CD14-positive monocyte (primary cell): Measurements from ENCODE around the gene CCDC12. TPM values are rescaled to one million over a fixed set of nuclear protein-coding genes. Genes with fewer than 3 reads are reported as not detected.

ENCODE experiments used
- DNase-seq, 3 donors: peaks; one replicate each; pipeline ENCODE4 v3.0.0-alpha.2; 2011 to 2022
- H2AFZ ChIP-seq: 2 replicates; pipeline ENCODE4 v1.6.0; 2012; ENCODE audit warnings: mild to moderate bottlenecking, low read depth, low read length, inconsistent platforms; ENCODE audit not compliant: insufficient read depth, poor library complexity, severe bottlenecking
- H3K27ac ChIP-seq, 2 donors: 1 replicate in 1 of 2; 2 replicates in 1 of 2; pipeline ENCODE4 v1.5.1; 2012 to 2013; ENCODE audit warnings: low read length in 2 of 2, control low read depth in 1 of 2, inconsistent platforms in 1 of 2, low read depth in 1 of 2, mild to moderate bottlenecking in 1 of 2
- H3K27me3 ChIP-seq, 2 donors: one replicate each; pipeline versions ENCODE4 v1.6.0 to v1.6.1; 2011 to 2013; ENCODE audit warnings: low read length in 2 of 2; ENCODE audit not compliant: control insufficient read depth in 2 of 2, insufficient read depth in 2 of 2
- H3K36me3 ChIP-seq, 2 donors: replicated peaks in 1 of 2; 1 replicate in 1 of 2; 2 replicates in 1 of 2; pipeline versions ENCODE4 v1.5.1 to v1.6.1; 2012 to 2013; ENCODE audit warnings: low read length in 2 of 2, control low read depth in 1 of 2, inconsistent platforms in 1 of 2, mild to moderate bottlenecking in 1 of 2; ENCODE audit not compliant: insufficient read depth in 2 of 2, control insufficient read depth in 1 of 2
- H3K4me1 ChIP-seq, 2 donors: 1 replicate in 1 of 2; 2 replicates in 1 of 2; pipeline versions ENCODE4 v1.5.1 to v1.6.1; 2012 to 2013; ENCODE audit warnings: low read length in 2 of 2, control low read depth in 1 of 2, inconsistent platforms in 1 of 2, mild to moderate bottlenecking in 1 of 2, moderate library complexity in 1 of 2; ENCODE audit not compliant: insufficient read depth in 2 of 2, control insufficient read depth in 1 of 2
- H3K4me2 ChIP-seq: replicated peaks from 2 replicates; pipeline ENCODE3; 2012; ENCODE audit warnings: low read length, moderate library complexity, mild to moderate bottlenecking; ENCODE audit not compliant: poor library complexity, severe bottlenecking; ENCODE audit errors: extremely low read depth
- H3K4me3 ChIP-seq, 3 experiments: fragments of 200-600 bp in 1 of 3; sonication (generic) in 1 of 3; replicated peaks in 1 of 3; 1 replicate in 2 of 3; 2 replicates in 1 of 3; pipeline ENCODE4 v1.5.1; 2011 to 2013; ENCODE audit warnings: low read length in 3 of 3, mild to moderate bottlenecking in 3 of 3, control low read depth in 2 of 3, low read depth in 2 of 3, inconsistent platforms in 1 of 3, moderate library complexity in 1 of 3
- H3K79me2 ChIP-seq: 2 replicates; pipeline ENCODE4 v1.6.0; 2012; ENCODE audit warnings: mild to moderate bottlenecking, control low read depth, inconsistent platforms, low read length, moderate library complexity; ENCODE audit not compliant: insufficient read depth
- H3K9ac ChIP-seq: 2 replicates; pipeline ENCODE4 v1.6.0; 2017; ENCODE audit warnings: low read length, mild to moderate bottlenecking; ENCODE audit not compliant: insufficient read depth, poor library complexity, severe bottlenecking
- H3K9me3 ChIP-seq, 2 donors: replicated peaks in 1 of 2; 1 replicate in 1 of 2; 2 replicates in 1 of 2; pipeline versions ENCODE4 v1.5.1 to v1.6.1; 2012 to 2013; ENCODE audit warnings: low read length in 2 of 2, control low read depth in 1 of 2; ENCODE audit not compliant: control insufficient read depth in 1 of 2, insufficient read depth in 1 of 2
- H4K20me1 ChIP-seq: 2 replicates; pipeline ENCODE4 v1.6.0; 2012; ENCODE audit warnings: mild to moderate bottlenecking, low read length, control low read depth, moderate library complexity; ENCODE audit not compliant: insufficient read depth
- H3K27ac Mint-ChIP-seq, 7 donors: one replicate each; pipeline ENCODE4 v1.8.0; 2020; ENCODE audit warnings: mild to moderate bottlenecking in 7 of 7, mixed read lengths in 7 of 7, moderate library complexity in 6 of 7, inconsistent platforms in 2 of 7
- H3K27me3 Mint-ChIP-seq, 3 donors: one replicate each; pipeline ENCODE4 v1.8.0; 2021 to 2022; ENCODE audit warnings: low read depth in 3 of 3, mild to moderate bottlenecking in 3 of 3, mixed read lengths in 3 of 3, moderate library complexity in 3 of 3, inconsistent platforms in 1 of 3
- H3K36me3 Mint-ChIP-seq, 2 donors: one replicate each; pipeline ENCODE4 v1.8.0; 2020; ENCODE audit warnings: mixed read lengths in 2 of 2, inconsistent platforms in 1 of 2, mild to moderate bottlenecking in 1 of 2
- H3K4me1 Mint-ChIP-seq: one replicate; pipeline ENCODE4 v1.8.0; 2020; ENCODE audit warnings: mild to moderate bottlenecking, mixed read lengths
- H3K4me3 Mint-ChIP-seq, 2 donors: one replicate each; pipeline ENCODE4 v1.8.0; 2020; ENCODE audit warnings: mild to moderate bottlenecking in 2 of 2, mixed read lengths in 2 of 2, moderate library complexity in 1 of 2
- H3K9me3 Mint-ChIP-seq, 7 donors: one replicate each; pipeline ENCODE4 v1.8.0; 2020 to 2022; ENCODE audit warnings: mixed read lengths in 7 of 7, mild to moderate bottlenecking in 6 of 7, moderate library complexity in 6 of 7, inconsistent platforms in 2 of 7
- WGBS: methylation state at CpG from one replicate; pipeline ENCODE4 v1.1.5; 2013; ENCODE audit warnings: missing lambda C conversion rate; ENCODE audit not compliant: insufficient coverage; 5-methylcytosine and 5-hydroxymethylcytosine counted together
- intact Hi-C, 2 donors: fragments of 100-400 bp; cut with micrococcal nuclease; formaldehyde crosslinking; loops; one replicate each; pipeline versions ENCODE4 v1.15.0 to v1.15.1; 2023
- polyA plus RNA-seq, 3 donors: library from polyadenylated mRNA; depleted of rRNA in 1 of 3; unstranded in 2 of 3; stranded (reverse) in 1 of 3; fragments of 300-500 nt in 2 of 3; fragments of >200 nt in 1 of 3; fragmentation: Illumina TruSeq in 2 of 3; gene quantifications; 1 replicate in 2 of 3; 2 replicates in 1 of 3; pipeline ENCODE4 v1.2.3, GENCODE V29; 2012 to 2021
- TF ChIP-seq, protein P1 (sequence below): fragments of 200-600 bp; IDR thresholded peaks from one replicate; pipeline ENCODE4 v1.8.0; 2022; ENCODE audit warnings: antibody characterized with exemption, mild to moderate bottlenecking

CCDC12 gene
- polyA plus RNA-seq, 3 donors, result 50.1 to 70.7 (median 55.8) TPM

DNA sequence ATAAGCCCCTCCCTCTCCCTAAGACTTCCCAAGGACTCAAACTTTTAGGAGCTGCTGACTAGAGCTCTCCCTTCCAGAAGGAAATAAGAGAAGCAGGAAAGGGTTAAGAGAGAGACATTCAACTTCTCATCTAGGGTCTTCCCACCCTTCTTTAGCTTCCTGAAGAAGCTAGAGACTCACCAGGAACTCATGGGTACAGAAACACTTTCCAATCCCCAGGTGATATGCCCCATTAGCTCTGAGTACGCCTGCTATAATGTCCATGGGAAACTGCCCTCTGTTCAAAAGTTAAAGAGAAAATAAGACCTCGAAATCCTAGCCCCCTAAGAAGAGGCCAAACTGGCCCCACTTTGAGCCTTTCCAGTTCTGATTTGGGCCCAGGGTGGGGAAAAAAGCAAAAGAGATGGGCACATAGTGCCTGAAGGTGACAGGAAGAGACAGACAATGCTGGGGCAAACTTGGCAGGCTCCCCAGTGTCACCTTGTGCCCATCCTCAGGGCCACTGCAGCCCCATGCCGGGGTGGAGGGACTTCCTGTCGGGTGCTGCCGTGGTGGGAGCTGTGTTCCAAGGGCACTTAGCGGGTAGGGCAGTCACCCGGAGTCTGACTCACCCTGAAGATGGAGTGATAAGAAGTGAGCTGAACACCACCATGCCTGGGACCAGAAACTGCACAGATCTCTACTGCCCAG is 29.5 kb downstream of the CCDC12 start:
- Histone ChIP-seq H3K27me3 (no peaks in the 10 kb centered on the region), H3K9me3 (no peaks in the 10 kb centered on the region), H2AFZ (no peak overlapping the region), H3K4me3 (peak overlapping the region in 1 of 3 experiments; percentile 61), H4K20me1 (peaks cover 96% of the 10 kb centered on the region), H3K36me3 (peaks cover 14 to 49% of the 10 kb centered on the region in 2 donors), H3K4me1 (peaks cover 55 to 56% of the 10 kb centered on the region in 2 donors), H3K27ac (peak overlapping the region; percentile 75 to 87), H3K4me2 (peak overlapping the region; percentile 57), H3K9ac (peak overlapping the region; percentile 28), H3K79me2 (peaks cover 95% of the 10 kb centered on the region)
- TF ChIP-seq, protein P1, sequence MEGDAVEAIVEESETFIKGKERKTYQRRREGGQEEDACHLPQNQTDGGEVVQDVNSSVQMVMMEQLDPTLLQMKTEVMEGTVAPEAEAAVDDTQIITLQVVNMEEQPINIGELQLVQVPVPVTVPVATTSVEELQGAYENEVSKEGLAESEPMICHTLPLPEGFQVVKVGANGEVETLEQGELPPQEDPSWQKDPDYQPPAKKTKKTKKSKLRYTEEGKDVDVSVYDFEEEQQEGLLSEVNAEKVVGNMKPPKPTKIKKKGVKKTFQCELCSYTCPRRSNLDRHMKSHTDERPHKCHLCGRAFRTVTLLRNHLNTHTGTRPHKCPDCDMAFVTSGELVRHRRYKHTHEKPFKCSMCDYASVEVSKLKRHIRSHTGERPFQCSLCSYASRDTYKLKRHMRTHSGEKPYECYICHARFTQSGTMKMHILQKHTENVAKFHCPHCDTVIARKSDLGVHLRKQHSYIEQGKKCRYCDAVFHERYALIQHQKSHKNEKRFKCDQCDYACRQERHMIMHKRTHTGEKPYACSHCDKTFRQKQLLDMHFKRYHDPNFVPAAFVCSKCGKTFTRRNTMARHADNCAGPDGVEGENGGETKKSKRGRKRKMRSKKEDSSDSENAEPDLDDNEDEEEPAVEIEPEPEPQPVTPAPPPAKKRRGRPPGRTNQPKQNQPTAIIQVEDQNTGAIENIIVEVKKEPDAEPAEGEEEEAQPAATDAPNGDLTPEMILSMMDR, result no peak
- H3K36me3 Mint-ChIP-seq, result peaks cover 58 to 59% of the 10 kb centered on the region in 2 donors
- peak in 2 of 3 donors; percentile 57 to 69 for DNase-seq
- no peaks in the 10 kb centered on the region for H3K27me3 Mint-ChIP-seq
- 3% methylated on average over 4 of the region's 7 CpGs for WGBS
- H3K4me1 Mint-ChIP-seq, result peaks cover 79% of the 10 kb centered on the region
- intact Hi-C loops, result no loop called here
- peaks cover 0 to 2% (median 0%) of the 10 kb centered on the region in 7 donors for H3K9me3 Mint-ChIP-seq
- peak overlapping the region; percentile 16 to 62 for H3K4me3 Mint-ChIP-seq
- peak overlapping the region; percentile 94 to 99 (median 97) for H3K27ac Mint-ChIP-seq

DNA sequence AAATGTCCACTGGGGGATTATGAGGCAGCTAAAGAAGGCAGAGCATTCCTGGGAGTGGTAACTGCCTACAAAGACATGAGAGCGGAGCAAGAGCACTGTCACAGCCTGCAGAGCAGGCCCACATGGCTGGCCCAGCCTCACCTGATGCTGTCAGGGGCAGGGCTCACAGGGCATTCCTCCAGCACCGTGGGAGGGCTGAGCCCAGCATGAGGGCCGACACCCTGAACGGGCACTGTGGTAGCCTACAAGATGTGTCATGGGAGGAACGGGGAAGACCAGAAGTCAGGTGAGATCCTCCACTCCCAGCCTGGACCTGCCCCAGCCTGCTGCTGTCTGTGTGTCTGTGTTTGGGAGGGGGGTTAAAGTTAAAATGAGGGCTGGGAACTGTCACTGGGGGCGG is 30.1 kb downstream of the CCDC12 start:
- intact Hi-C loops, result no loop called here
- Histone ChIP-seq H3K79me2 (peaks cover 97% of the 10 kb centered on the region), H3K36me3 (peaks cover 16 to 55% of the 10 kb centered on the region in 2 donors), H3K9me3 (no peaks in the 10 kb centered on the region), H3K4me1 (peaks cover 52% of the 10 kb centered on the region in 2 donors), H3K4me3 (no peak overlapping the region), H3K27ac (peak overlapping the region in 1 of 2 donors; percentile 87), H3K27me3 (no peaks in the 10 kb centered on the region), H2AFZ (no peak overlapping the region), H3K9ac (no peak overlapping the region), H4K20me1 (peaks cover 99% of the 10 kb centered on the region), H3K4me2 (no peak overlapping the region)
- H3K4me1 Mint-ChIP-seq, result peaks cover 77% of the 10 kb centered on the region
- TF ChIP-seq, protein P1, result no peak
- H3K27ac Mint-ChIP-seq, result peak overlapping the region; percentile 46 to 99 (median 95)
- H3K9me3 Mint-ChIP-seq, result peaks cover 0 to 2% (median 0%) of the 10 kb centered on the region in 7 donors
- H3K4me3 Mint-ChIP-seq, result no peak overlapping the region
- no peaks in the 10 kb centered on the region for H3K27me3 Mint-ChIP-seq
- DNase-seq, result no peak
- H3K36me3 Mint-ChIP-seq, result peaks cover 54 to 57% of the 10 kb centered on the region in 2 donors
- 97% methylated on average over 5 of the region's 6 CpGs for WGBS
